GM23338 (cell line): Measurements from ENCODE around the gene TRIM25. TPM values are rescaled to one million over a fixed set of nuclear protein-coding genes. Genes with fewer than 3 reads are reported as not detected.

Source experiments
- ATAC-seq: fragments of 200-7000 bp; cut with Tn5 transposase; 3 replicates; pipeline ENCODE4 v1.9.1; 2020
- DNase-seq: peaks from one replicate; pipeline ENCODE4 v3.0.0-alpha.2; 2015; ENCODE audit warnings: low spot score
- H2AFZ ChIP-seq: fragments of 200-600 bp; sonication (generic); 2 replicates; pipeline ENCODE4 v1.8.0; 2016; ENCODE audit warnings: antibody characterized with exemption, mild to moderate bottlenecking, moderate library complexity
- H3F3A ChIP-seq: fragments of 200-600 bp; sonication (generic); replicated peaks from 2 replicates; pipeline ENCODE4 v1.8.0; 2017; ENCODE audit warnings: antibody characterized with exemption, mixed run types, low read depth
- H3K27ac ChIP-seq: fragments of 200-600 bp; sonication (generic); 2 replicates; pipeline ENCODE4 v1.6.1; 2016; ENCODE audit warnings: low read depth
- H3K27me3 ChIP-seq: fragments of 200-600 bp; sonication (generic); 2 replicates; pipeline ENCODE4 v1.8.0; 2016; ENCODE audit warnings: mild to moderate bottlenecking, mixed run types, moderate library complexity; ENCODE audit not compliant: insufficient read depth
- H3K36me3 ChIP-seq: fragments of 200-600 bp; sonication (generic); 2 replicates; pipeline ENCODE4 v1.8.0; 2016; ENCODE audit warnings: mild to moderate bottlenecking; ENCODE audit not compliant: insufficient read depth
- H3K4me1 ChIP-seq: fragments of 200-600 bp; sonication (generic); 2 replicates; pipeline ENCODE4 v1.8.0; 2016; ENCODE audit warnings: mild to moderate bottlenecking, moderate library complexity; ENCODE audit not compliant: insufficient read depth
- H3K4me2 ChIP-seq: fragments of 200-600 bp; sonication (generic); 2 replicates; pipeline ENCODE4 v1.7.1; 2017; ENCODE audit warnings: mixed run types
- H3K4me3 ChIP-seq: fragments of 200-600 bp; sonication (generic); 2 replicates; pipeline ENCODE4 v1.6.1; 2016; ENCODE audit warnings: mixed run types
- H3K79me2 ChIP-seq: fragments of 200-600 bp; sonication (generic); replicated peaks from 2 replicates; pipeline ENCODE4 v1.8.0; 2017; ENCODE audit warnings: mild to moderate bottlenecking; ENCODE audit not compliant: insufficient read depth
- H3K9me2 ChIP-seq: fragments of 200-600 bp; sonication (generic); 2 replicates; pipeline ENCODE4 v1.8.0; 2017; ENCODE audit not compliant: insufficient read depth
- H4K20me1 ChIP-seq: fragments of 200-600 bp; sonication (generic); replicated peaks from 2 replicates; pipeline ENCODE4 v1.8.0; 2017; ENCODE audit warnings: mild to moderate bottlenecking; ENCODE audit not compliant: insufficient read depth
- H3K27ac Mint-ChIP-seq: 2 replicates; pipeline ENCODE4 v1.8.0; 2020; ENCODE audit warnings: inconsistent platforms, mild to moderate bottlenecking, moderate library complexity, mixed read lengths
- H3K27me3 Mint-ChIP-seq: 3 replicates; pipeline ENCODE4 v1.8.0; 2022; ENCODE audit warnings: low read depth, mild to moderate bottlenecking, moderate library complexity, mixed read lengths, inconsistent platforms; ENCODE audit not compliant: insufficient read depth, poor library complexity
- H3K36me3 Mint-ChIP-seq: 3 replicates; pipeline ENCODE4 v1.8.0; 2021; ENCODE audit warnings: low read depth, mild to moderate bottlenecking, inconsistent platforms, moderate library complexity, mixed read lengths
- H3K4me1 Mint-ChIP-seq: 3 replicates; pipeline ENCODE4 v1.8.0; 2020; ENCODE audit warnings: mild to moderate bottlenecking, inconsistent platforms, mixed read lengths
- H3K4me3 Mint-ChIP-seq: 3 replicates; pipeline ENCODE4 v1.8.0; 2021; ENCODE audit warnings: moderate library complexity, mild to moderate bottlenecking, inconsistent platforms, mixed read lengths
- H3K9me3 Mint-ChIP-seq: 3 replicates; pipeline ENCODE4 v1.8.0; 2020; ENCODE audit warnings: moderate library complexity, mild to moderate bottlenecking, inconsistent platforms, mixed read lengths
- CREB1 ChIP-seq: fragments of 250-450 bp; sonication (Bioruptor Pico); IDR thresholded peaks from 2 replicates; pipeline ENCODE4 v1.5.0; 2020; ENCODE audit warnings: low read depth, mild to moderate bottlenecking, moderate library complexity
- EZH2 ChIP-seq: fragments of 200-600 bp; sonication (generic); IDR thresholded peaks from one replicate; pipeline ENCODE4 v1.8.0; 2017; ENCODE audit warnings: antibody characterized with exemption, mild to moderate bottlenecking, low read depth; ENCODE audit not compliant: unreplicated experiment
- EZH2phosphoT487 ChIP-seq: fragments of 200-600 bp; sonication (generic); IDR thresholded peaks from one replicate; pipeline ENCODE4 v1.8.1; 2018; ENCODE audit warnings: antibody characterized with exemption; ENCODE audit not compliant: unreplicated experiment
- JUNB ChIP-seq: IDR thresholded peaks from one replicate; pipeline ENCODE4 v1.6.1; 2016; ENCODE audit warnings: antibody characterized with exemption; ENCODE audit not compliant: unreplicated experiment
- NANOG ChIP-seq: IDR thresholded peaks from 2 replicates; pipeline ENCODE4 v1.6.1; 2016; ENCODE audit warnings: antibody characterized with exemption, borderline replicate concordance
- POLR2AphosphoS5 ChIP-seq: IDR thresholded peaks from 2 replicates; pipeline ENCODE4 v1.6.1; 2016; ENCODE audit warnings: antibody characterized with exemption, low read depth
- REST ChIP-seq: IDR thresholded peaks from one replicate; pipeline ENCODE4 v1.6.1; 2018; ENCODE audit warnings: antibody characterized with exemption; ENCODE audit not compliant: unreplicated experiment
- STAT1 ChIP-seq: IDR thresholded peaks from one replicate; pipeline ENCODE4 v1.6.1; 2016; ENCODE audit warnings: antibody characterized with exemption; ENCODE audit not compliant: unreplicated experiment
- ZNF114 ChIP-seq: fragments of 250-450 bp; sonication (Bioruptor Pico); IDR thresholded peaks from 2 replicates; pipeline ENCODE4 v1.5.0; 2020; ENCODE audit warnings: mild to moderate bottlenecking, moderate library complexity
- ZNF331 ChIP-seq: fragments of 250-450 bp; sonication (Bioruptor Pico); IDR thresholded peaks from 2 replicates; pipeline ENCODE4 v1.5.0; 2020; ENCODE audit warnings: low read depth, mild to moderate bottlenecking, moderate library complexity
- polyA plus RNA-seq: library from polyadenylated mRNA; unstranded; fragments of >200 nt; fragmentation: Nextera tagmentation; extraction: Ambion mirVana; gene quantifications from 2 replicates; pipeline ENCODE4 v1.2.1, GENCODE V29; 2016
- total RNA-seq: library from RNA; depleted of rRNA; stranded (reverse); fragments of >200 nt; shearing (Covaris generic); gene quantifications from 2 replicates; pipeline ENCODE4 v1.2.3, GENCODE V29; 2014
- TF ChIP-seq, protein P1 (sequence below), 2 experiments: fragments of 200-600 bp in 1 of 2; sonication (generic) in 1 of 2; conservative IDR thresholded peaks; 2 replicates each; pipeline versions ENCODE4 v1.5.1 to v1.6.1; 2016 to 2017; ENCODE audit warnings: antibody characterized with exemption in 2 of 2, low read depth in 2 of 2, mild to moderate bottlenecking in 2 of 2, moderate library complexity in 1 of 2
- TF ChIP-seq, protein P2 (sequence below): IDR thresholded peaks from 2 replicates; pipeline ENCODE4 v1.6.1; 2016; ENCODE audit warnings: antibody characterized with exemption
- TF ChIP-seq, protein P3 (sequence below): fragments of 250-450 bp; sonication (Bioruptor Pico); IDR thresholded peaks from 2 replicates; pipeline ENCODE4 v1.5.0; 2020; ENCODE audit warnings: mild to moderate bottlenecking, moderate library complexity

Gene TRIM25
- total and polyA plus RNA-seq, 2 experiments from 2014 or later: 19.6 to 36.2 TPM

DNA sequence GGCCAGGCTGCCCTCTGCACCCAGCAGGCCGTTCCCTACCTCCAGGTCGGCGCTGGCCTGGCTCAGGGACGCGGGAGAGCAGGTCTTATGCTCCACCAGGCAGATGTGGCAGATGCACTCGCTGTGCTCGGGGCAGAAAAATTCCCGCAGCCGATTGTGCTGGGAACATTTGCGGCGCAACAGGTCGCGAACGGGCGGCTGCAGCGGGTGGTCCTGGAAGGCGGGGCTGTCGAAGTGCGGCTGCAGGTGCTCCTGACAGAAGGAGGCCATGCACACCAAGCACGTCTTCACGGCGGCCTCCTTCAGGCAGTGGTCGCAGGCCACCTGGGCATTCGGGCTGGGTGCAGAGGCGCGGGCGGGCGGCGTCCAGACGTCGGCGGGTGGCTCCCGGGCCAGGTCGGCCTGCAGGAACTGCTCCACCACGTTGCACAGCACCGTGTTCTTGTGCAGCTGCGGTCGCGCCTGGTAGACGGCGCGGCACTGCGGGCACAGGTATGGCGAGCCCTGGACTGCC is 439 bp downstream of the TRIM25 start:
- no peaks in the 10 kb centered on the region for H3K36me3 ChIP-seq
- DNase-seq (peak; percentile 76), ATAC-seq (peak; percentile 62)
- H3K4me1 ChIP-seq: peaks cover 16% of the 10 kb centered on the region
- no peaks in the 10 kb centered on the region for H3K9me3 Mint-ChIP-seq
- H3K27me3 Mint-ChIP-seq: peaks cover 30% of the 10 kb centered on the region
- no peak overlapping the region for H3K27ac Mint-ChIP-seq
- peak overlapping the region; percentile 91 for H3K4me2 ChIP-seq
- H3K27me3 ChIP-seq: peaks cover 30% of the 10 kb centered on the region
- H2AFZ ChIP-seq: peak overlapping the region; percentile 84
- peaks cover 8% of the 10 kb centered on the region for H3K36me3 Mint-ChIP-seq
- H4K20me1 ChIP-seq: peaks cover 6% of the 10 kb centered on the region; the same call in 1 of the 2 replicates
- H3K9me2 ChIP-seq: no peaks in the 10 kb centered on the region
- peak overlapping the region; percentile 82 for H3K4me3 Mint-ChIP-seq
- peak overlapping the region; percentile 60 for H3K4me3 ChIP-seq
- no peak overlapping the region for H3K27ac ChIP-seq
- peaks cover 29% of the 10 kb centered on the region for H3K79me2 ChIP-seq
- peaks cover 14% of the 10 kb centered on the region for H3K4me1 Mint-ChIP-seq
- TF ChIP-seq POLR2AphosphoS5 (no peak), CREB1 (CRISPR knock-in tag) (no peak), ZNF114 (CRISPR knock-in tag) (no peak), ZNF331 (CRISPR knock-in tag) (no peak), JUNB (no peak), REST (no peak), EZH2phosphoT487 (no peak), EZH2 (no peak), NANOG (no peak), STAT1 (no peak)
- TF ChIP-seq, protein P1, sequence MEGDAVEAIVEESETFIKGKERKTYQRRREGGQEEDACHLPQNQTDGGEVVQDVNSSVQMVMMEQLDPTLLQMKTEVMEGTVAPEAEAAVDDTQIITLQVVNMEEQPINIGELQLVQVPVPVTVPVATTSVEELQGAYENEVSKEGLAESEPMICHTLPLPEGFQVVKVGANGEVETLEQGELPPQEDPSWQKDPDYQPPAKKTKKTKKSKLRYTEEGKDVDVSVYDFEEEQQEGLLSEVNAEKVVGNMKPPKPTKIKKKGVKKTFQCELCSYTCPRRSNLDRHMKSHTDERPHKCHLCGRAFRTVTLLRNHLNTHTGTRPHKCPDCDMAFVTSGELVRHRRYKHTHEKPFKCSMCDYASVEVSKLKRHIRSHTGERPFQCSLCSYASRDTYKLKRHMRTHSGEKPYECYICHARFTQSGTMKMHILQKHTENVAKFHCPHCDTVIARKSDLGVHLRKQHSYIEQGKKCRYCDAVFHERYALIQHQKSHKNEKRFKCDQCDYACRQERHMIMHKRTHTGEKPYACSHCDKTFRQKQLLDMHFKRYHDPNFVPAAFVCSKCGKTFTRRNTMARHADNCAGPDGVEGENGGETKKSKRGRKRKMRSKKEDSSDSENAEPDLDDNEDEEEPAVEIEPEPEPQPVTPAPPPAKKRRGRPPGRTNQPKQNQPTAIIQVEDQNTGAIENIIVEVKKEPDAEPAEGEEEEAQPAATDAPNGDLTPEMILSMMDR (conservative IDR thresholded peaks at IDR 0.05; ENCODE audit: low read depth in 2 of 2): no peak
- TF ChIP-seq, protein P2, sequence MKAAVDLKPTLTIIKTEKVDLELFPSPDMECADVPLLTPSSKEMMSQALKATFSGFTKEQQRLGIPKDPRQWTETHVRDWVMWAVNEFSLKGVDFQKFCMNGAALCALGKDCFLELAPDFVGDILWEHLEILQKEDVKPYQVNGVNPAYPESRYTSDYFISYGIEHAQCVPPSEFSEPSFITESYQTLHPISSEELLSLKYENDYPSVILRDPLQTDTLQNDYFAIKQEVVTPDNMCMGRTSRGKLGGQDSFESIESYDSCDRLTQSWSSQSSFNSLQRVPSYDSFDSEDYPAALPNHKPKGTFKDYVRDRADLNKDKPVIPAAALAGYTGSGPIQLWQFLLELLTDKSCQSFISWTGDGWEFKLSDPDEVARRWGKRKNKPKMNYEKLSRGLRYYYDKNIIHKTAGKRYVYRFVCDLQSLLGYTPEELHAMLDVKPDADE: no peak
- TF ChIP-seq, protein P3, sequence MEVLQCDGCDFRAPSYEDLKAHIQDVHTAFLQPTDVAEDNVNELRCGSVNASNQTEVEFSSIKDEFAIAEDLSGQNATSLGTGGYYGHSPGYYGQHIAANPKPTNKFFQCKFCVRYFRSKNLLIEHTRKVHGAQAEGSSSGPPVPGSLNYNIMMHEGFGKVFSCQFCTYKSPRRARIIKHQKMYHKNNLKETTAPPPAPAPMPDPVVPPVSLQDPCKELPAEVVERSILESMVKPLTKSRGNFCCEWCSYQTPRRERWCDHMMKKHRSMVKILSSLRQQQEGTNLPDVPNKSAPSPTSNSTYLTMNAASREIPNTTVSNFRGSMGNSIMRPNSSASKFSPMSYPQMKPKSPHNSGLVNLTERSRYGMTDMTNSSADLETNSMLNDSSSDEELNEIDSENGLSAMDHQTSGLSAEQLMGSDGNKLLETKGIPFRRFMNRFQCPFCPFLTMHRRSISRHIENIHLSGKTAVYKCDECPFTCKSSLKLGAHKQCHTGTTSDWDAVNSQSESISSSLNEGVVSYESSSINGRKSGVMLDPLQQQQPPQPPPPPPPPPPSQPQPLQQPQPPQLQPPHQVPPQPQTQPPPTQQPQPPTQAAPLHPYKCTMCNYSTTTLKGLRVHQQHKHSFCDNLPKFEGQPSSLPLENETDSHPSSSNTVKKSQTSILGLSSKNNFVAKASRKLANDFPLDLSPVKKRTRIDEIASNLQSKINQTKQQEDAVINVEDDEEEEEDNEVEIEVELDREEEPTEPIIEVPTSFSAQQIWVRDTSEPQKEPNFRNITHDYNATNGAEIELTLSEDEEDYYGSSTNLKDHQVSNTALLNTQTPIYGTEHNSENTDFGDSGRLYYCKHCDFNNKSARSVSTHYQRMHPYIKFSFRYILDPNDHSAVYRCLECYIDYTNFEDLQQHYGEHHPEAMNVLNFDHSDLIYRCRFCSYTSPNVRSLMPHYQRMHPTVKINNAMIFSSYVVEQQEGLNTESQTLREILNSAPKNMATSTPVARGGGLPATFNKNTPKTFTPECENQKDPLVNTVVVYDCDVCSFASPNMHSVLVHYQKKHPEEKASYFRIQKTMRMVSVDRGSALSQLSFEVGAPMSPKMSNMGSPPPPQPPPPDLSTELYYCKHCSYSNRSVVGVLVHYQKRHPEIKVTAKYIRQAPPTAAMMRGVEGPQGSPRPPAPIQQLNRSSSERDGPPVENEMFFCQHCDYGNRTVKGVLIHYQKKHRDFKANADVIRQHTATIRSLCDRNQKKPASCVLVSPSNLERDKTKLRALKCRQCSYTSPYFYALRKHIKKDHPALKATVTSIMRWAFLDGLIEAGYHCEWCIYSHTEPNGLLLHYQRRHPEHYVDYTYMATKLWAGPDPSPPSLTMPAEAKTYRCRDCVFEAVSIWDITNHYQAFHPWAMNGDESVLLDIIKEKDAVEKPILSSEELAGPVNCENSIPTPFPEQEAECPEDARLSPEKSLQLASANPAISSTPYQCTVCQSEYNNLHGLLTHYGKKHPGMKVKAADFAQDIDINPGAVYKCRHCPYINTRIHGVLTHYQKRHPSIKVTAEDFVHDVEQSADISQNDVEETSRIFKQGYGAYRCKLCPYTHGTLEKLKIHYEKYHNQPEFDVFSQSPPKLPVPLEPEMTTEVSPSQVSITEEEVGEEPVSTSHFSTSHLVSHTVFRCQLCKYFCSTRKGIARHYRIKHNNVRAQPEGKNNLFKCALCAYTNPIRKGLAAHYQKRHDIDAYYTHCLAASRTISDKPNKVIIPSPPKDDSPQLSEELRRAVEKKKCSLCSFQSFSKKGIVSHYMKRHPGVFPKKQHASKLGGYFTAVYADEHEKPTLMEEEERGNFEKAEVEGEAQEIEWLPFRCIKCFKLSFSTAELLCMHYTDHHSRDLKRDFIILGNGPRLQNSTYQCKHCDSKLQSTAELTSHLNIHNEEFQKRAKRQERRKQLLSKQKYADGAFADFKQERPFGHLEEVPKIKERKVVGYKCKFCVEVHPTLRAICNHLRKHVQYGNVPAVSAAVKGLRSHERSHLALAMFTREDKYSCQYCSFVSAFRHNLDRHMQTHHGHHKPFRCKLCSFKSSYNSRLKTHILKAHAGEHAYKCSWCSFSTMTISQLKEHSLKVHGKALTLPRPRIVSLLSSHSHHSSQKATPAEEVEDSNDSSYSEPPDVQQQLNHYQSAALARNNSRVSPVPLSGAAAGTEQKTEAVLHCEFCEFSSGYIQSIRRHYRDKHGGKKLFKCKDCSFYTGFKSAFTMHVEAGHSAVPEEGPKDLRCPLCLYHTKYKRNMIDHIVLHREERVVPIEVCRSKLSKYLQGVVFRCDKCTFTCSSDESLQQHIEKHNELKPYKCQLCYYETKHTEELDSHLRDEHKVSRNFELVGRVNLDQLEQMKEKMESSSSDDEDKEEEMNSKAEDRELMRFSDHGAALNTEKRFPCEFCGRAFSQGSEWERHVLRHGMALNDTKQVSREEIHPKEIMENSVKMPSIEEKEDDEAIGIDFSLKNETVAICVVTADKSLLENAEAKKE (CRISPR knock-in tag): no peak
- H3F3A ChIP-seq: no peaks in the 10 kb centered on the region
